Activated CD8-positive, alpha-beta memory T cell treated with anti-CD3 and anti-CD28 coated beads, Interleukin-2, amount 50 U/mL, for 24 hours (primary cell): ENCODE data around the gene CX3CL1.
A peak's percentile ranks its signal among the peaks of the same experiment; 100 is the strongest.
"Not testable (repeated sequence)": the region's sequence is repeated elsewhere in the genome, so short reads cannot be mapped to it uniquely, and the experiment has no call there.

Experiments
- DNase-seq: peaks from one replicate; pipeline ENCODE4 v3.0.0-alpha.2; 2020; ENCODE audit errors: extremely low read depth

The CX3CL1 gene

DNA sequence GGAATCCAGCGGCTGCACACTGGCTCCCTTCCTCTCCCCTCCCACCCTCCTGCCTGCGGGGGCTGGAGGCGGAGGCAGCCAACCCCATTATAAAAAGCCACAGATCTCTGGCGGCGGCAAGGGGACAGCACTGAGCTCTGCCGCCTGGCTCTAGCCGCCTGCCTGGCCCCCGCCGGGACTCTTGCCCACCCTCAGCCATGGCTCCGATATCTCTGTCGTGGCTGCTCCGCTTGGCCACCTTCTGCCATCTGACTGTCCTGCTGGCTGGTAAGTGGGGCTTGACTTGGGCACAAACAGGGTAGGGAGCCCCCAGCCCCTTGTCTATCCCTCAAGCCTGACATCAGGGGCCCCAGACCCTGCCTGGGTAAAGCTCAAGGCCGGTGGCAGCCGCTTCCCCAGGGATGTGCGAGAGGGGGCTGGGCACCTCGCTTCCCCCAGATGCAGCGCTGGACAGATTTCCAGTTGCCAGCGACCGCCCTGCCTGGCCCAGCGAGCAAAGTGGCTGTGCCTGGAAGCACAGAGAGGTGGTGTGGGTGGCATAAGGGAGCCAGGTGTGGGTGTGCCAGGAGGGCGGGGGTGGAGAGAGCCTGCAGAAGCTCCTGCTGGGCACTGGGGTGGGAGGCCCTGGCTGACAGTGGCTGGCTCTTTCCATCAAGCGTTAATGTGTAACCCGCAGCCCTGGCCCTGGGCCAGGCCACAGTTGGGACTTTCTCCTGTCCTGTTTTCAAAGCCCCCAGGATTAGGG, at the start of gene CX3CL1:
TSS of gene CX3CL1 (plus strand) at position 119 of the 745 bp plus-strand sequence. CDS start at position 198, 79 bp downstream.
- DNase-seq = no peak

DNA sequence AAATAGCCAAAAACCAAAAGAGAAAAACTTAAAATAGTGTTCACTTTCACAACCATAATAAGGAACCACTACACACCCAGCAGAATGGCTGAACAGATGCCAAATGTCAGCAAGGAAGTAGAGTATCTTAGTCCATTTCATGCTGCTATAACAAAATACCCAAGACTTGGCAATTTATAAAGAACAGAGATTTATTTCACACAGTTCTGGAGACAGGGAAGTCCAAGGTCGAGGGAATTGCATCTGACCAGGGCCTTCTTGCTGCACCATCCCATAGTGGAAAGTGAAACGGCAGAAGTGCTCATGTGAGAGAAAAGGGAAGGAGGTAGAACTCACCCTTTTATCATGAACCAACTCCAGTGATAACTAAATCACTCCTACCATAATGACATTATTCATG, 47.5 kb upstream of the CX3CL1 start:
- no peak for DNase-seq

DNA sequence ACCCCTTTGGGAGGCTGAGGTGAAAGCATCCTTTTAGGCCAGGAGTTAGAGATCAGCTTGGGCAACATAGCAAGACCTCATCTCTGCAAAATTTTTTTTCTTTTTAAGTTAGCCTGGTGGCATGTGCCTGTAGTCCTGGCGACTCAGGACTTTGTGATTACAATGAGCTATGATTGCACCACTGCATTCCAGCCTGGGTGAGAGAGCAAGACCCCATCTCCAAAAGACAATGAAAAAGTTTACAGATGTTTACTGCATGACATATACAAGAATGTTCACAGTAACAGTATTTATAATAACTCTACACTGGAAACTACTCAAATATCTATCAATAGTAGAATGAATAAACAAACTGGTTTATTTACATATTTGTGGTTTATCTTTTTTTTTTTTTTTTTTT, 46.8 kb upstream of the CX3CL1 start:
- no peak for DNase-seq

DNA sequence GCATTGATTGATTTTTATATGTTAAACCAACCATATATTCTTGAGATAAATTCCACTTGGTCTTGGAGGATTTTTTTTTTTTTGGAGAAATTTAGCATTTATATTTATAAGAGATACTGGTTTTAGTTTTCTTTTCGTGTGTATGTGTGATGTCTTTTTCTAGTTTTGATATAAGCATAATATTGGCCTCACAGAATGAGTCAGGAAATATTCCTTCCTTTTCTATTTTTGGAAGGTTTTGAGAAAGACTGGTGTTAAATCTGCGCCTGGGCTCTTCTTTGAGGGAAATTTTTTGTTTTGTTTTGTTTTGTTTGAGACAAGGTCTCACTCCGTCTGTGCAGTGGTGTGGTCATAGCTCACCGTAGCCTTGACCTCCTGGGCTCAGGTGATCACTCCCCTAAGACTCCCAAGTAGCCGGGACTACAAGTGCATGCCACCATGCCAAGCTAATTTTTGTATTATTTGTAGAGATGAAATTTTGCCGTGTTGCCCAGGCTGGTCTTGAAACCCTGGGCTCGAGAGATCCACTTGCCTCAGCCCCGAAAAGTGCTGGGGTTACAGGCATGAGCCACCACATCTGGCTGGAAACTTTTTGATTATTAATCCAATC, 42.5 kb upstream of the CX3CL1 start:
- no peak for DNase-seq

DNA sequence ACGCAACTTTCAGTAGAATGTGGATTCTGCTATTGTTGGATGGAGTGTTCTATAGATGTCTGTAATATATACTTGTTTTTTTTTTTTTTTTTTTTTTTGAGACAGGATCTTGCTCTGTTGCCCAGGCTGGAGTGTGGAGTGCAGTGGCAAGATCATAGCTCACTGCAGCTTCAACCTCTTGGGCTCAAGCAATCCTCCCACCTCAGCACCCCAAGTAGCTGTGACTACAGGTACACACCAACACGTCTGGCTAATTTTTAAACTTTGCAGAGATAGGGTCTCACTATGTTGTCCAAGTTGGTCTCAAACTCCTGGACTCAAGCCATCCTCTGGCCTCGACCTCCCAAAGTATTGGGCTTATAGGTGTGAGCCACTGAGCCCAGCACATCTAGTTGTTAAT, 40.9 kb upstream of the CX3CL1 start:
- DNase-seq = no peak

DNA sequence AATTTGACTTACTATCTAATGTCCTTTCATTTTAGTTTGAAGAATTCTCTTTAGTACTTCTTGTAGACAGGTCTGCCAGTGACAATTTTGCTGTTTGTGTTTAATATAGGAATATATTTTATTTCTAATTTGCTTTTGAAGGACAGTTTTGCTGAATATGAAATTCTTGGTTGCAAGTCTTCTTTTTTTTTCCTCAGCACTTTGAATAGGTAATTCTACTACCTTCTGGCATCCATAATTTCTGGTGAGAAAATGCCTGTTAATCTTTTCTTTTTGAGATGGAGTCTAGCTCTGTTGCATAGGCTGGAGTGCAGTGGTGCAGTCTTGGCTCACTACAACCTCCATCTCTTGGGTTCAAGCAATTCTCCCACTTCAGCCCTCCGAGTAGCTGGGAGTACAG, 38.9 kb upstream of the CX3CL1 start:
- no peak for DNase-seq

DNA sequence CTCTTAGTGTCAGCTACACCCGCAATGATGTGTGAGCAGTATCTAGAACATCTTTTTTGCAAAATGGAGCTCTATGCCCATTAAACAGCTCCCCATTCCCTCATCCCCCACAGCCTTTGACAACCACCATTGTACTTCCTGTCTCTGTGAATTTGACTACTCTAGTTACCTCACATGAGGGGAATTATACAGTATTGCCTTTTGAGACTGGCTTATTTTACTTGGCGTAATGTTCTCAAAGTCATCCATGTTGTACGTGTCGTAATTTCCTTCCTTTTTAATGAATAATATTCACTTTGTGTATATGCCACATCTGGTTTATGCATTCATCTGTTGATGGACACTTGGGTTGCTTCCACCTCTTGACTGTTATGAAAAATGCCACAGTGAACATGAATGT, 36.9 kb upstream of the CX3CL1 start:
- DNase-seq = no peak

DNA sequence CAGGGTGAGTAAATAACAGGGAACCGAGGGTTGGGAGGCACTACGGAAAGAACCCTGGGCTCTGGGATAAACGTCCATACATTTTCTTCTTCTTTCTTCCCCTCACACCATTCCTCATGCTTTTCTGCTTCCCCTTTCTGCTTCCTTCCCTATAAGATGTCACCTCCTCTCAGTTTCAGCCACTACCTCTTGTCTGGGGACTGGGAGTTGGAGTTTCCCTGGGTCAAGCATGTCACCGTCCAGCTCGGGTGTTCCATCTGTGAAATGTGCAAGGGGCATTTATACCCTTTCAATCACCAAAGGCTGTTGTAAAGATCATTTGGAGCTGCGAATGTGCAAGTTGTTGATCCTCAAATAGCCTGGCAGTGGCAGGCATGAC, 31.2 kb upstream of the CX3CL1 start:
- no peak for DNase-seq

DNA sequence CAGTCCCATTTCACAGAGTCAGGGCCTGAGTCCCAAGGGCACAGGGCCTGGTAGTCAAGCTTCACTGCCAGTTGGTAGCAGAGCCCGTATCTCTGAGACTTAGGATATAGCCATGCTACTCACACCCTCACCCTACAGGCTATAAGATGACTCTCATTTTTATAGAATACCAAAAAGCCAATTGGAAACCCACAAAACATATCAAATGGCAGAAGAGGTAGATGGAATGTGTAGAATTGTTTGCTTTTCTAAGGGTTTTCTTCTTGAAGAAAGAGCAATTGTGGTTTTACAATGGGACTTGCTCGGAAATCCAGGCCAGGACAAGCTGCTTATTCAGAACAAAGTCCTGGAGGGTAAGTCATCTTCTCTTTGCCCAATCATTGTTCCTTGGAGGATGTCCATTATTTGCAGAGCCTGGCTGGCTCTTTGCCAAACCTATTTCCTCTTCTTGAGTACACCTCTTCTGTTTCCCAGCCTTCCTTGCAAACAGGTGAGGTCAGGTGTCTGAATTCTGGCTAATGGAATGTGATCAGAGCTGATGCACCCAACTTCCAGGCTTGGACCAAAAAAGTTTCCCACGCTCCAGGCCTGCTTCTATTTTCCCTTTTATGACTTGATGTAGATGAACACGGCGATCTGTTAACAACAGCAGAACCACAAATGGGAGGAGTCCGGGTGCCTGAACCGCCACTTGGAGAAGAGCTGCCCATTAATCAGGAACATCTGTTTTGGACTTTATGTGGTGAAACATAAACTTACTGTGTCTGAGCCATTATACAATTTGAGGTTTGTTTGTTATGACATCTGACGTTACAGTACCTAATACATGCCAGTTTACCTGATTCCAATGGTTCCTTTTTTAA, 30.6 kb upstream of the CX3CL1 start:
- DNase-seq = no peak

DNA sequence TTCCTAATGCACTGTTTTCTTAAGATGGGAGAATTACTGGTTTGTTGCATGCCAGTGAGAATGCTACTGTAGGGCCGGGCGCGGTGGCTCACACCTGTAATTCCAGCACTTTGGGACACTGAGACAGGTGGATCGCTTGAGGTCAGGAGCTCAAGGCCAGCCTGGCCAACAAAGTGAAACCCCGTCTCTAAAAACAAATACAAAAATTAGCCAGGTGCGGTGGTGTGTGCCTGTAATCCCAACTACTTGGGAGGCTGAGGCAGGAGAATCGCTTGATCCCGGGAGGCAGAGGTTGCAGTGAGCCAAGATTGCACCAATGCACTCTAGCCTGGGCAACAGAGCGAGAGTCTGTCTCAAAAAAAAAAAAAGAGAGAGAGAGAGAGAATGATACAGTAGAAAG, 29.7 kb upstream of the CX3CL1 start:
- DNase-seq = not testable (repeated sequence)

DNA sequence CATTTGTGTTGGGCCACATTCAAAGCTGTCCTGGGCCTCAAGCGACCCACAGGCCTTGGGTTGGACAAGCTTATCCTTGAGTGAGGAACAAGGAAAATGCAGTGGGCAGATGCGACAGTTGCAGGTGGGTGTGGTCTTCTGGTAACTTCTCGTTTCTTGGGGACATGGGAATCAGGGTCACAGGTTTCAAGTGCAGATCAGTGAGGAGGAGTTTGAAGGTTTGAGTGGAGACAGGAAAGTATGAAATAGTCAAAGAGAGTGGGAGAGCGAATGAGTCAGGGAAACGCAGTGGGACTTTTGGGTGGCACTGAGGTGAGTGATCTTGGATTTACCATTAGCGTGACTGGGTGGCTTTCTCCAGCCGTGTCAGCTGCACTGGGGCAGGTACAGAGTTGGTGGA, 29.1 kb upstream of the CX3CL1 start:
- DNase-seq = no peak

DNA sequence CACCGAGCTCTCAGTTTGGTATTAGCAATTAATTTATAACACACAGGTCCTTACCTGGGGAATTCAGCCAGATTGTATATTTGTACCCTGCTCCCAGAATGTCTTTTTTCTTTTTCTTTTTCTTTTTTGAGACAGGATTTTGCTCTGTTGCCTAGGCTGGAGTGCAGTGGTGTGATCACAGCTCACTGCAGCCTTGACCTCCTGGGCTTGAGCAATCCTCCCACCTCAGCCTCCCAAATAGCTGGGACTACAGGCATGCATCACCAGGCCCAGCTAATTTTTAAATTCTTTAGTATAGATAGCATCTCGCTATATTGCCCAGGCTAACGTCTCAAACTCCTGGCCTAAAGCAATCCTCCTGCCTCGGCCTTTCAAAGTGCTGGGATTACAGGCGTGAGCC, 28.2 kb upstream of the CX3CL1 start:
- not testable (repeated sequence) for DNase-seq

DNA sequence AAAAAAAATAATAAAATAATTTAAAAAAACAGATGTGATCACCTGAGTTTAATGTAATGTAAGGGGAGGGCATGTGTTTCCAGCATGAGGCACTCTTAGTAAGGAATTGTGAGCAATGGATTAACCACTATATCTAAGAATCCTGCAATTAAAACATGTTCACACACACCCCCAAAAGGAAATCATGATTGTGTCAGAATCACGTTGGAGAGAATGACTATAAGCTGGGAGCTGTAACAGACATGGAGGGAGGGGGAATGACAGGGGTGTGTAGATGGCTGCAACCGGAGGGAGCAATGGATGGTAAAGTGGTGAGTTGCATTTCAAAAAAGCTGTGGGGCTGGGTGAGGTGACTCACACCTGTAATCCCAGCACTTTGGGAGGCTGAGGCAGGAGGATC, 27.3 kb upstream of the CX3CL1 start:
- no peak for DNase-seq

DNA sequence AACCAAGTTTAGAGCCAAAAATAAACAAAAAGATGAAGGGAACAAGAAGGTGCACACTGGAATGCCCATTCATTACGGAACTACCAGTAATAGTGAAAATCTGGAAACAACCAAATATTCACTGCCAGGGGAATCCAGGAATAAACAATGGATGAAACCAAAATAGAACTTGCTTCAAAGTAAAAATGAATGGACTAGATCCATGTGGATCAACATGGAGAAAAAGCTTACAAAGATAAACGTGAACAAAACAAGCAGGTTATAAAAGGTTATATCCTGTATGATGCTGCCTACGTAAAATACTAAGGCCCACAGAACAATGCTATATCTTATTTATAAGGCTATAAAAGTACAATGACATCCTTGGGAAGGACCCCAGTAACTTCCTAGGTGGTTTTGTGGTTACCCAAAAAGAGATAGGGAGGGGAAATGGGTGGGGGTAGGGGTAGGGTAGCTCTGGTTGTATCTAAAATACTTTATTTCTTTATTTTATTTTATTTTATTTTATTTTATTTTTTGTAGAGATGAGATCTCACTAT, 26.6 kb upstream of the CX3CL1 start:
- no peak for DNase-seq

DNA sequence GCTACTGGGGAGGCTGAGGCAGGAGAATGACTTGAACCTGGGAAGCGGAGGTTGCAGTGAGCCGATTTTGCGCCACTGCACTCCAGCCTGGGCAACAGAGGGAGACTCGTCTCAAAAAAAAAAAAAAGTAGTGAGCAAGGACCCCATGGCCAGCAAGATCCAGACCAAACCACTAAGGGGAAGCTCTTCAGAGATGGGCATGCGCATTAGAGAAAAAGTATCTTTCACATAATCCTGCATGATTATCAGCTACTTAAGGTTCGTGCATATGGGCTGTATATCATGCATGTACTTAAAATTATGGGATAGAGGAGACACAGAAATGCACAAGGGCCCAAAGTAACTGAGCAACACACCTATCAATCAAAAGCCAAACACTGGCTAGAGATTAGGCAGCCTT, 24.4 kb upstream of the CX3CL1 start:
- no peak for DNase-seq

DNA sequence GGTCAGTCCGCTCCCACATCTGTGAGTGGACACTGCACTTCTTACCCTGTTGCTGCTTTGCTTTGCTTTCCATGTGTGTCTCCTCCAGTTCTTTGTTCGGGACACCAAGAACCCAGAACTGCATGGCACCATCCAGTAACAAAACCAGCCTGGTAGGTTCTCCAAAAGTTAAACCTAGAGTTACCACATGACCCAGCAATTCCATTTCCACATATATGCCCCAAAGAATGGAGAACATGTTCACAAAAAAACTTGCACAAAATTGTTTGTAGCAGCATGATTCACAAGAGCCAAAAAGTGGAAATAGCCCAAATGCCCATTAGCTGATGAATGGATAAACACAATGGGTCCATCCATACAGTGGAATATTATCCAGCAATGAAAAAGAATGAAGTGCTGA, 24.0 kb upstream of the CX3CL1 start:
- no peak for DNase-seq

DNA sequence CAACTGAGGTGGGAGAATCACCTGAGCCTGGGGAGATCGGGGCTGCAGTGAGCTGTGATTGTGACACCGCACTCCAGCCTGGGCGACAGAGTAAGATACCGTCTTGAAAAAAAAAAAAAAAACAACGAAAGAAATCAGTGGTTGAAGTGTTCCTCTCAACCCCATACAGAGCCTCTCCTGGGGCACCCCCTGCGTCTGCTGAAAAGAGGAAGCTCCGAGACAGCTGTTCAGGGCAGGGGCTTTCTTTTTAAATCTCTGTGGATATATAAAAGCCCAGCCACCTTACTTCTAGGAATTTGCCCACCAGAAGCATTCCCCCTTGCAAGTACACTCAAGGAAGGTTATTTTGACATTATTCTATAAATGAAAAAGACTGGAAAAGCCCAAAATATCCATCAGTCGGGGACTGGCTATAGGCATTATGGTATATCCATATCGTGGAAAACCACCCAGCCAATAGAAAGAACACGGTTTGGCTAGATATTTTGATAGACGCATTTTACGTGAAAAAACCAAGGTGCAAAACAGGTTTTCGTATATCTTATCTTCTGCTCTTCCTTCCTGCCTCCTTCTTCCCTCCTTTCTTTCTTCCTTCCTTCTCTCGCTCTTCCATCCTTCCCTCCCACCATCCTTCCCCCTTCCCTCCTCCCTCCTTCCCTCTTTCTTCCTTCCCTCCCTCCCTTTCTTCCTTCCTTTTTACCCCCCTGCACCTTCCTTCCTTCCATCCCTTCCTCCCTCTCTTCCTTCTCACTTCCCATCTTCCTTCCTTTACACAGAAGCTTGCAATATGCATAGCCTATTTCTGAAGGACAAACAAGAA, 22.9 kb upstream of the CX3CL1 start:
- DNase-seq = peak; percentile 2

DNA sequence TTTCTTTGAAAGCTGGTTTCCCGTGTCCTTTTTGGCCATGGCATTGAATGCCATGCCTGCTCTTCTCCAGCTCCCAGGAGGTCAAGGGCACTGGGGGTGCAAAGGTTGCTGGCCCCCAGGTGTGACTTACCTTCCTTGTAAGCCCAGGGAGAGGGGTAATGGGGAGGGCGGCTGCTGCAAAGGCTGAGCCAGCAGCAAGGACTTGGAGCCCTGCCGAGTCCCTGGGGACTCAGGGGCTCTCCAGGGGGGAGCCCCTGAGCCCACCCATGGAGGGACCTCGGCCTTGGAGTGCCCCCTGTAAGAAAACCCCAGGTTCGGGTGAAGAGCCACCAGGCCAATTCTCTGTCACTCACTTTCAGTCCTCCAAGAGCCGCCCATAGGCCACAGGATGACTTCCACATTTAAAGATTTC, 19.6 kb upstream of the CX3CL1 start:
- no peak for DNase-seq

DNA sequence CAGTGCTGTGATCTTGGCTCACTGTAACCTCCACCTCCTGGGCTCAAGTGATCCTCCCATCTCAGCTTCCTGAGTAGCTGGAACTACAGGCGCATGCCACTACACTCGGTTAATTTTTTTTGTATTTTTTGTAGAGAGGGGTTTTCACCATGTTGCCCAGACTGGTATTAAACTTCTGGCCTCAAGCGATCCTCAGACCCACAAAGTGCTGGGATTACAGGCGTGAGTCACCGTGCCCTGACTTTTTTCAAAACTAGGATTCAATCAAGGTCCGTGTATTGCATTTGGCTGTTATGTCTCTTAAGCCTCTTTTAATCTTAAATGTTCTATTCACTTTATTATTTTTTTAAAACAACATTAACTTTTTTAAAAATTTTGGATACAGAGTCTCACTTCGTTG, 18.0 kb upstream of the CX3CL1 start:
- DNase-seq = no peak

DNA sequence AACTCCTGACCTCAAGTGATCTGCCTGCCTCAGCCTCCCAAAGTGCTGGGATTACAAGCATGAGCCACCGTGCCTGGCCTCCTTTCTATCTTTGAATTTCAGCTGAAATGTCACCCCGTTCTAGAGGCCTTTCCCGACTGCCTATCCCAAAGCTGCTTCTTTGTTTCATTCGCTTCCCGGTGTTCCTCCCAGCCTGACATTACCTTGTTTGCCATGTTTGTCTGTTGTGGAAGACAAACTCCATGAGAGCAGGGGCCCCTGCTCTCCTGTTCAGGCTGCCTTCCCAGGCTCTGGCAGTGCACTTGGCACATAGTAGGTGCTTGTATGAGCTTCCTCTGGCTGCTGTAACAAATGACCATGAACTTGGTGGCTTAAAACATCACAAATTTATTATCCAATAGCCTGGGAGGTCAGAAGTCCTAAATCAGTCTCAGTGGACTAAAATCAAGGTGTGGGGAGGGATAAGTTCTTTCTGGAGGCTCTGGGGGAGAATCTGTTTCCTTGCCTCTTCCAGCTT, 16.3 kb upstream of the CX3CL1 start:
- no peak for DNase-seq

DNA sequence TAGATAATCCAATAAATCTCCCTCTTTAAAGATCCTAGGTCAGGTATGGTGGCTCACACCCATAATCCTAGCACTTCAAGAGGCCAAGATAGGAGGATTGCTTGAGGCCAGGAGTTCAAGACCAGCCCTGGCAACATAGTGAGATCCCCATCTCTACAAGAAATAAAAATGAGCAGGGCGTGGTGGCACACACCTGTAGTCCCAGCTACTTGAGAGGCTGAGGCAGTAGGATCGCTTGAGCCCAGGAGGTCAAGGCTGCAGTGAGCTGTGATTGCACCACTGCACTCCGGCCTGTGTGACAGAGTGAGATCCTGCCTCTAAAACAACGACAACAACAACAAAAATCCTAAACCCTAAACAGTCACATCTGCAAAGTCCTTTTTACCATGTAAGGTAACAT, 15.7 kb upstream of the CX3CL1 start:
- DNase-seq = no peak
